Activated T-cell treated with anti-CD3 and anti-CD28 coated beads for 48 hours (primary cell): Measurements from ENCODE around the gene PEAK1.

Experiments used
- DNase-seq: peaks from one replicate; pipeline ENCODE4 v3.0.0-alpha.2; 2020; ENCODE audit warnings: low read depth

The PEAK1 gene

GRCh38 chr15:77419836-77420609, at the start of gene PEAK1:
TSS of gene PEAK1 (minus strand) at chr15:77420104. CDS start at chr15:77181926, 238,178 bp downstream.
- peak; percentile 99 for DNase-seq

GRCh38 chr15:77468896-77469295, 49.0 kb upstream of the PEAK1 start:
- DNase-seq, result no peak

DNA sequence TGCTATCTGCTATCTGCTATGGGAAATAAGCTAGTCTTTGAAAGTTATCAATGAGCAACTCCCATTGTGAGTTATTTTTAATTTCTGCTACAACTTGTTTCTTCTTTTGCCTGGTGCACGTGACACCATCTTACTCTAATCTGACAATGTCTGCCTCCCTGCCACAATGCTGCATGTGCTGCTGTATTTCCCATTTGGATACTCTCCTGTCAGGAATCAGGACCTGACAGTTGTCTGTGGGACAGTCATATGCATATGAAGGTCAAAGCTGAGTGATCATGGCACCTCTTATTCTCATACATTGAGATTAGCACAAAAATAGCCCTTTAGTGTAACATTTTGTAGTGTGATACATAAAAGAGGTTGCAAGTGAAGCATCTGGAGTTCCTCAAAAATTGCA, 46.6 kb upstream of the PEAK1 start:
- DNase-seq, result no peak

DNA sequence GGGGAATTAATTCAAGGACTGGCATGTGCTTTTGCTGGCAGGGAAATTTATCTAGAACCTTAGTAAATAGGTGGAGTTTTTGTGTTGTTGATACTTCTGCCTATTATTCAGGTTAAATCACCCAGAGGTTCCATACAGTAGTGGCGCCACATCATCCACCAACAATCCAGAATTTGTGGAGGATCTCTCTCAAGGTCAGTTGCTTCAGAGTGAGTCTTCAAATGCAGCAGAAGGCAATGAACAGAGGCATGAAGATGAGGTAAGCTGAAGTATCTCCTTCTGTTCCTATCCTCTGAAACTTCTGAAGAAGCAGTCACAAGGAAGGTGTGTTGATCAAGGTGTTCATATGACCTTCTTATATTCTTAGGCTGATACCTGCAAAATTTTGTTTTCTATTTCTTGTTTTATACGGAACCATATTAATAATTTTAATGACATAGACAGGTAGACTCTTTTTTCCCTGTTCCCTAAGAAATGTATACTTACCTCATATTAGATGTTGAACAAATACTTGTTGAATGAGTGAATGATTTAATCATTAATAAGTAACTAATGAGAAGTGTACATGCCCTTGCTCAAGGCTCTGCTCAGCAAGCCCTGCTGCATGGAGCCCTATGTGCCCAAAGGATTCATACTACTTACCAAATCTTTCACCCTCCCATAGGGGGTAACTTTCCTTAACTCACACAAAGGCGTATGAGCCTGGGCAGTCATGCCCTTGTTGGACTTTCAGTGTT, 44.4 kb upstream of the PEAK1 start:
- DNase-seq, result no peak

- no peak for DNase-seq
Measured at GRCh38 chr15:77461486-77461885, 41.6 kb upstream of the PEAK1 start.

GRCh38 chr15:77459031-77459430, 39.1 kb upstream of the PEAK1 start:
- DNase-seq, result no peak

- no peak for DNase-seq
Measured at GRCh38 chr15:77457905-77458265, 38.0 kb upstream of the PEAK1 start.

DNA sequence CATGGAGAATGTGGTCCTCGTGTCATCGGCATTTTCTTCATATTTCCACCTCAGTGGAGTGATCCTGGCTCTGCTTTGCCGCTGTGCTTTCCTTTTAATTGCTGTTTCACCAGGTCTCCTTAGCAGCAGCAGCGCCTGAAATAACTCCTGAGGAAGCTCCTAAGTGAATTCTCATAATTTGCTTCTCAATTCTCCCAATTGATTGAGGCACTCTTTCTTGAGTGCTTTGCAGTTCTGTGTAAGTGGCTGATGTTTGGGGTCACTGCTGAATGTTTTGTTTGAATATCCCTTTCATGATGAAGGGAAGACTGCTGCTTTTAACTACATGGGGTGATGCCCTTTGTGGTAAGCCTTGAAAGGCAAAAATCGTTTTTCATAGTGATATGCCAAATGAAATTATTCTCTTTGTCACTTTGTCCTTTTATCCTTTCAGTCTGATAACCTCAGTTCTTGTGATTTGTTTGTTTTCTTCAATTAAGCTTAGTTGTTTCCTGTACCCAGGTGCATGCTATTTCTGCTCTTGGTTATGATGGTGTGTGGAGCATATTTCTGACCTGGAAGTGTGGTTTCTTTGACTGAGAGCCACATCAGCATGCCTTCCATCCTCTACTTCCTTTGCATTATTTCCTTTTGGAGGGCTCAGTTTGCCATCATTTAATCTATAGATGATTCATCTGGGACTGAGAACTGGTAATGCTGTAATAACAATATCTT, 37.4 kb upstream of the PEAK1 start:
- DNase-seq, result no peak

- DNase-seq, result no peak
Measured at GRCh38 chr15:77456746-77457145, 36.8 kb upstream of the PEAK1 start.

DNA sequence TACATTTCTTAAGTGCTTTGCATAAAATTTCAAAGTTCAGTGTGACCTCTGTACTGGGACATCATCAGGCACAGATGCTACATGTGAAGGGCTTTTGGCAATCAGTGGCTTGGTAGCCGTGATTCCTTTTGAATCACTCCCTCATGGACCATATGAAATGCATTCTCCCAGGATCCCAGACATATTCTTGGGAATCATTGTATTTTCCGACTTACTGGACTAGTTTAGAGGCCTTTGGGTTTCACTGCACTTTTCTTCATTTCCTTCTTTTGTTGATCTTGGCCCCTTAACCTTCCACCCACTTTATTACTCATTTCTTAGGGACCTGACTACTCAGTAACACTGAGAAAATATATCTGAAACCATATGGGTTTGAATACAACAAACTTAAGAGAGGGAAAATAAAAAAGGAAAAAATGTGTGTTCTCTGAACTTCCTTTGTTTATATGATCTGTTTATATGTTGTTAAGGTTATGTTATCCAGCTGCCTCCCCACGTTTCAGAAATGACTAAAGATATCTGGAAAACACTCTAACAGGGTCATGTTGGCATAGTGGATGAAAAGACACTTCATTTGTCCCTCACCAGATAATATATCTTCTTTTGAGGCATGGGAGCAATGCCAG, 35.9 kb upstream of the PEAK1 start:
- DNase-seq, result no peak

- DNase-seq, result no peak
Measured at GRCh38 chr15:77454951-77455350, 35.0 kb upstream of the PEAK1 start.

DNA sequence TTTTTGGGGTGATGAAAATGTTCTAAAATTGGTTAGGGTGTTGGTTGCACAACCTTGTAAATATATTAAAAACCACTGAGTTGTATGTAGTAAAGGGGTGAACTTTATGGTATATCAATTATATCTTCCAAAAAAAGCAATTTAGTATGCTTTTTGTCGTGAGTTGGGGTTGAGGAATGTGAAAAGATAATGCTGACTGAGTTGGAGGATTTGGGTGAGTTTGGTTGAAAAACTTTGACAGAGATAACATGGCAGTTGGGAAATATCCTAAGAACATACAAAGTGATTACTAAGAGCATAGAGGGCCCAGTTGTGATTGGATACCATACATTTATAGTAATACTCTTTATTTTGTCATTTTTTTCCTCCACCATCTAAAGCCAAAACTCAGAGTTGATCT, 34.4 kb upstream of the PEAK1 start:
- no peak for DNase-seq

DNA sequence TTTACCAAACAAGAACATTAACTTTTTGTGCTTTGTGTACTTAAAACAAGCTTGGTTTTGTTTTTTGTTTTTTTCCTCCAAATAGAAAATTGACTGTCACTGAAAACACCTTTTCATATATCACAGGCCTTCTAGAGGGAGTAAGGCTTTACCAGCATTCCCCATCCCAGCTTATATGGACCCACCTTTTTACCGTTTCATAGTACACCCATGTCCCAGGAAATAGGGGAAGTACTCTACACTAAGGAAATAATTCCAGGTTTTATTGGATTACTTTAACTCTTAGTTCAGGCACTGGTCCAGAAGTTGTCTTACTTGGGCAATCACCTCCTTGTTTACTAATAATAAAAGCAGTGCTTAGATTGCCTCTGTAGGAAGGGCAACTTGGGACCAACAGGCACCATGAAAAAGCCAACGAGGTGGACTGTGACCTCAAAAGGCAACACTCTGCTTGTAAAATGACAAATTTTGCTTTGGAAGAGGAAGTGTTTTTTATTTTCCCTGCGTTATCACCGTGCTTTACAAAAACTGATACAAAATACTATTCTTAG, 27.0 kb upstream of the PEAK1 start:
- DNase-seq, result no peak

DNA sequence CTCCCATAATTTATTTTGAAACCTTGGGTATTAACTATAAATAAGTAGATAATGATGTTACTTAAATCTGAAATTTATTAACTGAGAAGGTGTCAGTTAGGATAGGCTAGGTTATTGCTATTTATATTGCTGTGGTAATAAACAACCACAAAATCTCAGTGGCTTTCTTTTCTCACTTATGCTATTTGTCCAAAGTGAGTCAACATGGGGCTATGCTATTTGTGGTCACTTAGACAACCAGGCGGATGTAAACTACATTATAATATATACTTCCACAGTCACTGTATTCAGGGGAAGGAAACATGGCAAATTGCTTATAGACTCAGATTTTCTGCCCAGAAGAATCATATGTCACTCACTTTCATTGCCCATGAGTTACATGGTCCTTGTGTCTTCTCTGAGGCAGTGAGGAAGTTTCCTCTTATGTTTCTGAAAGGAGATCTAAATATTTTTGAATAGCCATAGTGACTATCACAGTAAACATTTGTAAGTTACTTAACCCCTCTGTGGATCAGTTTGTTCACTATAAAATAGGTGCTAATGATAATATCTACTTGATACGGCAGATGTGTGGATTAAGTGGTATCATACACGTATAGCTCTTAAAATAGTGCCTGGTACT, 20.6 kb upstream of the PEAK1 start:
- no peak for DNase-seq

DNA sequence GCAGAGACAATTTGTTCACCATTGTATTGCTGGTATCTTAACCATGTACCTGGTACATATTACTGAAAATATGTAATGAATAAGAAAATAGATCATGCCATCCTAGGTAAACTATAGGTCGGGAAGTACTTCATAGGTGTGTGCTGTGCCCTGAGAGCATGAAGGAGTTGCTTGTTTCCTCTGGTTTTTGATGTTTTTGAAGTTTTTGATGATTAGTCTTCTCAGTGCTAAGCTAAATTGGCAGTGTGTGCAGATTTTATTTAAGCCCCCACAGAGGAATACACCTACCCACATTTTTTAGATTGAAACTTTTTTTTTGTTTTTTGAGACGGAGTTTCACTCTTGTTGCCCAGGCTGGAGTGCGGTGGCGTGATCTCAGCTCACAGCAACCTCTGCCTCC, 17.4 kb upstream of the PEAK1 start:
- no peak for DNase-seq

DNA sequence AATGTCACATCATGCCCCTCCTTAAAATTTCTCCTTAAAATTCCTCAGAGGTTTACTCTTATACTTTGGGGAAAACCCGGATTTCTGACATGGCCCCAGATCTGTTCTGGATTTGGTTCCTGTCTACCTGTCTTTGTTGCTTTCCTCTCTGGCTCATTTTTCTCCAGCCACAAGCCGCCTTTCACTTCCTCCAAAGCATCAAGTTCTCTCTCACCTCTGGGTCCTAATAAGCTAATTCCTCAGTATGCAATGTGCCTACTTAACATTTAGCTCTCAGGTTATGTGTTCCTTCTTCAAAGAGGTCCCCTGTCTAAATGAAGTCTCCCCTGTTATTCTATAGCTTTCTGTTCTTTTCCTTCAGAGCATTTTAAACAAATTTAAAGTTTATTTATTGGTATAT, 16.9 kb upstream of the PEAK1 start:
- no peak for DNase-seq

GRCh38 chr15:77430652-77431051, 10.7 kb upstream of the PEAK1 start:
- no peak for DNase-seq

GRCh38 chr15:77430213-77430612, 10.3 kb upstream of the PEAK1 start:
- no peak for DNase-seq

GRCh38 chr15:77426871-77427270, 7.0 kb upstream of the PEAK1 start:
- DNase-seq, result no peak

DNA sequence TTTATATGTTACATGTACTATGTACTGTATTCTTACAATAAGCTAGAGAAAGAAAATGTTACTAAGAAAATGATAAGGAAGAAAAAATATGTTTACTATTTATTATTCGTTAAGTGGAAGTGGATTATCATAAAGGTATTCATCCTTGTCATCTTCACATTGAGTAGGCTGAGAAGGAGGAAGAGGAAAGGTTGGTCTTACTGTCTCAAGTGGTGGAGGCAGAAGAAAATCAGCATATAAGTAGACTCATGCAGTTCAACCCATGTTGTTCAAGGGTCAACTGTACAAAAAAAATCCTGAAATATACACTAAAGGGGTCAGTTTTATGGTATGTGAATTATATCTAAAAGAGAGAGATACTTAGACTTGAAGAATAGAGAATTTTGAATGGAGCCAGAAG, 6.5 kb upstream of the PEAK1 start:
- no peak for DNase-seq

GRCh38 chr15:77425104-77425503, 5.2 kb upstream of the PEAK1 start:
- DNase-seq, result no peak

DNA sequence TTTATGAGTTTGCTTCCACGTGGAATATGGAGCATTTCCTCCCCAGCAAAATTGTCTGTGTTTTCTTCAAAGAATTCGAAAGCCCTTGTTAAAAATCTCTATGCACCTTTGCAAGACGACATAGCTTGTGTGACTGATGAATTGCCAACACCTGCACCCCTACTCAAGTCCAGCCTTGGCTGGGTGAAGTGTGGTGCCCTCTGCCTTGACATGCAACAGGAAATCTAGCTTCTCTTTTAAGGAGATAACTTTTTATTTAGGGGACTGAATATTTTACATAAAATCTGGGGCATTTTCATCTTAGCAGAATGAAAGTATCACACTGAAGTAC, 1.4 kb upstream of the PEAK1 start:
- DNase-seq, result no peak
